ENCODE data around the gene LCNL1.

The LCNL1 gene

DNA sequence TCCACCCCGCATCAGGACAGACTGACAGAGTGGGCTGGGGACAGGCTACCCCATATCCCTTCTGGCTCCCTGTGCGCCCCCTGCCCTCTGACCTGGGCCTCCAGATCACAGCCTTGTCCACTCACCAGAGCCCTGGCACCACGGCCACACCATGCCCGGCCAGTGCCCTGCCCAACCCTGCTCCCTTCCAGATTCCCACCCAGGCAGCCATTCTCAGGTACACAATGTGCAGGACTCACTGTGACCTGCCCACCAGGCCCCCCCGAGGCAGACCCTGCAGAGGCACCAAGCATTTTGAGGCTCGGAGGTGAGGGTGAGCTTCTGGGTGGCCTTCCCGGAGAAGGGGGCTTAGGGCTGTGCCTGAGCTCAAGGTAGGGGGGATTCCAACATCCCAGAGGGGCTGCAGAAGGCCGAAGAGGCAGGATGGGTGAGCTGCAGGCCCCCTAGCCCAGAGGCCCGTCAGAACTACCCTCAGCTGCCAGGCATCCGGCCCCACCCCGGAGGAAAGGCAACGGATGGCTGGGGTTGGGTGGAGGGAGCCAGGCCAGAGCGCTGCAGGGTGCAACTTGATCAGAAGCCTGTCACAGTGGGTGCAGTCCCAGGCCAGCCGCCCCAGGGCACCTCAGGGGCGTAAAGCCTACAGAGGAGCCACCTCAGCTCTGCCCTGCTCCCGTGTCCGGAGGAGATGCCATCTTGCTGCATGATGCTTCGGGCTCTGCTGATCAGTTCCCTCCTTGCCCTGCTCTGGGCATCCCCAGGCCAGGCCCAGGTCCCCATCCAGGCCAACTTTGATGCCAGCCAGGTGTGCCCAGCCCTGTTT lies at the start of gene LCNL1:
Gene LCNL1, plus strand, starts transcription at position 762 of the 820 bp plus-strand sequence. CDS start 594 bp downstream, outside the sequence.
- DNase-seq (ENCODE audit: low read depth in 3 of 3): no peak

DNA sequence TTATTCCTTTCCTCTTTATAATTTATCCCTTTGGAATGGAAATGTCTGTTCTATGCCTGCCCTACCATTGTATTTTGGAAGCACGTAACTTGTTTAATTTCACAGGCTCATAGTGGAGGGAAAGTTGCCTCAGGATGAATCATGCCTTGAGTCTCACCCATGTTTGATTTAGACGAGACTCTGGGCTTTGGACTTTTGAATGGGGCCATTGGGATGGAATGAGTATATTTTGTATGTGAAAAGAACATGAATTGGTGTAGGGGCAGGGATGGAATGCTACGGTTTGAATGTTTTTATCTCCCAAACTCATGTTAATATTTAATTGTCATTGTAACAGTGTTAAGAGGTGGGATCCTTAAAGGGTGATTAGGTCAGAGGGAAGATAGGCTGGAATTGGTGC lies 48.5 kb upstream of the LCNL1 start:
- DNase-seq (ENCODE audit: low read depth in 3 of 3): no peak

DNA sequence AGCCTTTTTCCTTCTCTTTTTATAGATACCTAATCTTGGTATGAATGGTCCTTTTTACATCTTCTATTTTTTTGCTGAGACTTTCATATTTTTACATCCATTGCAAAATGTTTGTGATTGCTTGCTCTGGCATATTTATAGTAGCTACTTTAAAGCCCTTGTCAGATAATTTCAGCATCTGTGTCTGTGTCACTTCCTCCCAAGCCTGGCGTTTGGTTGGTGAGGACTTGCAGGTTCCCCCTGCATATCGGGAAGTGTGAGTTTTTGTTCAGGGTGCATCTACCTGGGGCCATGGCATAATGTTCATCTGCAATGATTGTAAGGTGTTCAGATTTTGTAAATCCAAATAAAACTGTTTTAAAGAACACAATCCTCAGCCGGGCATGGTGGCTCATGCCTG lies 47.1 kb upstream of the LCNL1 start:
- DNase-seq (ENCODE audit: low read depth in 3 of 3): no peak

DNA sequence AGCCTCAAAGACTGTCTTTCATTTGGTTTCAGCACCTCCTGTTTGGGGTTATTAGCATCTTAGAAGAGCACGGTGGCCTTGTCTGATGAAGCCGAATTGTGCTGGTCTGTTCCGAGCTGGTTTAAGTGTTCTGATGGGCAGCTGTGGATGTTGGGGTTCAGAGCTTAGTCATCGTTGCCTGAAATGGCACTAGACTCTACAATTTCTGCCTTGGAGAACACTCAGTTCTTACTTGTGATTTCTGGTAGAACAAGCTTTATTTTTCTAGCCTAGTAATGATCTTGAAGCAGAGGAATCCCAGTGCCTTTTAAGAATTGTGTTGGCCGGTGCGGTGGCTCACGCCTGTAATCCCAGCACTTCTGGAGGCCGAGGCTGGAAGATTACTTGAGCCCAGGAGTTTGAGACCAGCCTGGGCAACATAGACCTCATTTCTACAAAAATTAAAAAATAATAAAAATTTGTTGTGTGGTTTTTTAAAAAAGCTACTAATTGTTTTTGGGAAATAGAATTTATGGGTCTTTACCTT lies 46.1 kb upstream of the LCNL1 start:
- DNase-seq (ENCODE audit: low read depth in 3 of 3): no peak

DNA sequence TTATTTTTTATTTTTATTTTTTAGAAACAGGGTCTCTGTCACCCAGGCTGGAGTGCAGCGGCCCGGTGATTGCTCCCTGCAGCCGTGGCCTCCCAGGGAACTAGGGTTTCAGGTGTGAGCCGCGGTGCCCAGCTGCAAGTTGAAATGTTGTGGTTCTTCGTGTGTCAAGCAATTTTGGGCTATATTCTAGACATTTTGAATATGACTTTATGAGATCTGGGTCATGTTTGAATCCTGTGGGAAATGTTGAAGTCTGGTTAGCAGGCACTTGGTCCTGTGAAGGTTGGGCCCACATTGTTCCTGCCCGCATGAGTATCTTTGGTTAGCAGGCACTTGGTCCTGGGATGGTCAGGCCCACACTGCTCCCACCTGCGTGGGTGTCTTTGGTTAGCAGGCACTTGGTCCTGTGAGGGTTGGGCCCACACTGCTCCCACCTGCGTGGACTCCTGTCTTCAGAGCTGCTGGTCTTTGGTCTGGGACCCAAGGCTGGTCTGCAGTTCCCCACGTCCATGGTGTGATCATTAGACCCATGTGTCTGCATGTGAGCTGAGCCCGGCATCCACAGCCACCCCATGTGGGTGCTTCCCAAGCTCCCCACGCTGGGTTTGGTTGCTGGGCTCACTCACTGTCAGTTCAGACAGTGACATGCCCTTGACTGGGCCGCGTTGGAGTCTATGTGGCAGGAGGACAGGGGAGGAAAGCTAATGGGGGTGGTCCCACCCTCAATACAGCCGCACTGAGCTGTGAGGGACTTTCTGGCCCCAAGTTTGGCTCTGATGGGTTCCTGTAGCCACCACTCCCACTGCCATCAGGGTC lies 45.4 kb upstream of the LCNL1 start:
- no peak for DNase-seq (ENCODE audit: low read depth in 3 of 3)

DNA sequence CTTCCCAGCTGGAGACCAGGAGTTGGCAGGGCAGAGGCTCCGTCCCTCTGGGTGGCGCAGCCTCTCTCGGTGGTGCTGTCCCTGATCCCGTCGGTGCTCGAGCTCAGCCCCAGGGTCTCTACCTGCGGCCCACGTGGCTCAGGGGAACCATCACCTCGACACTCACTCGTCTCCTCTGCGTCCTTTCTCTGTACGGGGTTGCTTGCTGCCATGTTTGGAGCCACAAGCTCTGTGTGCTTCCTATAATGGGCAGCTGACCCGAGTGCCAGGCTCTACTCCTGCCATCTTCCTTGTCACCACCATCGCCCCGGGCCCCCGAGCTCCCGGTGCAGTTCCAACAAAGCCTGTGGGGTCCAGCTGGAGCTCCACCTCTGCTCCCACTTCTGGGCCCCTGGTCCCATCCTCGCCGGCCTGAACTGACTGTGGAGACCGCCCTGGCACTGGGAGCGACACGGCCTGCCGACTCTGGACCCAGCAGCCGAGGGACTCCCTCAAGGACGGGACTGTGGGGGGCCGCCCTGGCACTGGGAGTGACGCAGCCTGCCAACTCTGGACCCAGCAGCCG lies 43.3 kb upstream of the LCNL1 start:
- no peak for DNase-seq (ENCODE audit: low read depth in 3 of 3)

DNA sequence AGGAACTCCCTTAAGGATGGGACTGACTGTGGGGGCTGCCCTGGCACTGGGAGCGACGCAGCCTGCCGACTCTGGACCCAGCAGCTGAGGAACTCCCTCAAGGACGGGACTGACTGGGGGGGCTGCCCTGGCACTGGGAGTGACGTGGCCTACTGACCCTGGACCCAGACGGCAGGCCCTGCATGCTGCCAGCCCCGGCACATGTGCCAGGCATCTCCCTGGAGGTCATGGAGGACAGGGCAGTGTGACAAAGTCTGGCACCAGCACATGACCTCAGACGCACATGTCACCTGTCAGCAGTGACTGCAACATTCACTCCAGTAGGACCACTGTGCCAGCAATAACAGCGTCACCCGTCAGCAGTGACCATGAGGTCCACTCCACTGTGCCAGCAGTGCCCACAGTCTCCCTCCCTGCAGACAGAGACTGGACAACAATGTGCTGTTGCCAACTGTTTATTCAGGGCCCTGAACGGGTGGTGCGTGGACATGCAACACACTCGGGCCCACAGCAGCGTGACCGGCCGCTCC lies 42.7 kb upstream of the LCNL1 start:
- DNase-seq (ENCODE audit: low read depth in 3 of 3): no peak

DNA sequence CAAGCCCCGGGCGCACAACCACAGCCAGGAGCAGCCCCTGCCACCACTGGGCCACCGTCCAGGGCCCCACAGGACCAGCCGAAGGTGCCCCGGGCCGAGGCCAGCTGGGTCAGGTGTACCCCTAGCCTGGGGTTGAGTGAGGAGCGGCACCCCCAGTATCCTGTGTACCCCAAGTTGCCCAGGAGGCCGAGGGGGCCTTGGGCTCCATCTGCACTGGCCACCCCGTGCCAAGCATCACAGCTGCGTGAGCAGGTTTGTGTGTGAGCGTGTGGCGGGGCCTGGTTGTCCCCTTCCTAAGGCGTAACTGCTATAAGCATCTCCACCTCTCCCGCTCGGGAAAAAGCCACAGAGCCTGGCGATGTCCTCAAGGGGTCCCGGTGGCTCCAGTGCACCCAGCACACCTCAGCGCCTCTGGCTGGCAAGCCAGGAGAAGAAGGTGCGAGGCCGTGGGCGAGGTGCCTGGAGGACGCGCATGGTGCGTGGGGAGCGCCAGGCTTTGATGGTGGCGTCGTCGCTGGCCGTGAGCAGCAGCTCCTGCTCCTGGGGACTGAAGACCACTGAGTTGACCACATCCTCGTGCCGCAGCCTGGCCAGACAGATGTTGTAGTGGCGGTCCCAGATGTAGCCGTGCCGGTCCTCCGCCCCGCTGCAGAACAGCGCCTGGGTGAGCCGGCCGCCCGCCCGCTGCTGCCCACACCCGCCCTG lies 42.1 kb upstream of the LCNL1 start:
- no peak for DNase-seq (ENCODE audit: low read depth in 3 of 3)

DNA sequence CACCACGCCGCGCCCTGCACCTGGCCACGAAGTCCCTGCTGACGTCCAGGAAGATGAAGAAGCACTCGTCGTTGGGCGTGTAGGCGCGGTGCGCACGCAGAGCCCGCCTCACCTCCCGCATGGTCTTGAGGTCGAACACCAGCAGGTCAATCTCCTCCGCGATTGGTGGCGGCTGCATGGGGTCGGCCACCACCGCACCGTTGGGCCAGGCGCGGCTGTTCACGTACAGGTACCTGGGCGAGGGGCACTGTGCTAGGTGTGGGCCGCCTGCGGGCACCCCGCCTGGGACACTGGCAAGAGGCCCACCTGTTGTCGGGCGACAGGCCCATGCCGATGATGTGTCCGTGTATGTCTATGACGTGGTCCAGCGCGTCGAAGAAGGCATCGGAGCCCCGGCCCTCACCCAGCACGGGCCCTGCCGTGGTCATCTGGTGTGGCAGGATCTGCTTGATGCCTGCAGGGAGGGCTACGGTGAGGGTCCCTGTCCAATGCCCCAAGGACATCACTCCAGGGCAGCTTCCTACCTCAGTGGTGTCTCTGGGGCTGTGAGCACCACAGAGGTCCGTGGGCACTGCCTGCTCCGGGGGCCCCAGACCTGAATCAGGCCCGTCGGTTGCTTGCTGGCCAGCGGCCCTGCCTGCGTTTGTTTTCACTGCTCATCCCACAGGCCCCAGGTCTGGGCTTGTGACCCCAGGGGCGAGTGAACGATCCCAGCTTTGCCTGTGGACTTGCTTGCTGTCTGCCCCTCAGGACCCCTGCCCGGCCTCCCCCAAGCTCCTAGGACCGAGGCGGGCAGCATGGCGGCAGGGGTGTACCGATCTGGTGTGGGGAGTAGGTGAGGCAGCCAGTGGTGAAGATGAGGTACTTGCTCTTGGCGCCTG lies 41.3 kb upstream of the LCNL1 start:
- DNase-seq (ENCODE audit: low read depth in 3 of 3): no peak

DNA sequence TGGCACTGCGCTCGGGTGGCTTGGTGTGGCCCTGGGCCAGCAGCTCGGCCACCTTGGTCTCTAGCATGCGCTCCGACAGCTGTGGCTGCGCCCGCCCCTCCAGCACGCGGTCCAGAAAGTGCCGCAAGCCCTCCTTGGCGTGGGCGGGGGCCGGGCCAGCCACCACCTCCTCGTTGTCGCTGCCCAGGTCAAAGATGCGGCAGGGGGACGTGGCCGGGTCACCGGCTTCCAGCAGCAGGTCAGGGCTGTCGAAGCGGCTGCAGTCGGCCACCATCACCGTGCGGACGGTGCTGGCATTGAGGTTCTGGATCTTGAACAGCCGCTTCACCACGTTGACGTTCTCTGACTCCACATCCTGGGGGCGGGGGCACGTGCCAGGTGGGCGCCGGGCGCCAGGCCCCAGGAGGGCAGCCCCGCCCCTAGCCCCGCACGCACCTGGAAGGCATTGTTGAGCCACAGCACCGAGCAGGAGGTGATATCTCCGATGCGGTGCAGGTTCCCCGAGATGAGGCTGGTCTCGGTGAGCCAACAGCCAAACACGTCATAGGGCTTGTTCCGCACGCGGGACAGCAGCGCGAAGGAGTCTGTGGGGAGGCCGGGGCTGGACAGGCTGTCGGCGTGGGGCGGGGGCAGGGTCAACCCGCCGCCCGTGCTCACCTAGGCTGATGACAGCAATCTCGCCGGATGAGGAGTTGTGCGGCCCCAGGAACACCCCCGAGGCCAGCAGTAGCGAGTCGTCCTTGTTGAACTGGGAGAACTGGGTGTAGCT lies 40.5 kb upstream of the LCNL1 start:
- no peak for DNase-seq (ENCODE audit: low read depth in 3 of 3)

DNA sequence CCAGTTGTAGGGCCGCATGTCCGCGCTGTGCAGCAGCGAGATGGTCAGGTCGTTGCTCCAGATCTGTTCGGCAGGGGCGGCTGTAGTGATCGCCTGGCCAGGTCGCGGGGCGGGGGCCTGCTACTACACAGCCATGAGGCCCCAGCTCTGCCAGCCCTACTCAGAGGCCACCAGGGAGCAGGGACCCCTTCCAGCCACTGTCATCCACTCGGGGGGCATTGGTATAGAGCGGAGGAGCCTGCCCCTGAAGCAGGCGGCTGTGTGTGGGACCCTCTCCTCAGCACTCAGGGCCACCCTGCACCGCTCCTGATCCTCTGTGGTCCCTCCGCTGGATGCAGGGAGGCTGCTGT lies 39.9 kb upstream of the LCNL1 start:
- DNase-seq (ENCODE audit: low read depth in 3 of 3): no peak

DNA sequence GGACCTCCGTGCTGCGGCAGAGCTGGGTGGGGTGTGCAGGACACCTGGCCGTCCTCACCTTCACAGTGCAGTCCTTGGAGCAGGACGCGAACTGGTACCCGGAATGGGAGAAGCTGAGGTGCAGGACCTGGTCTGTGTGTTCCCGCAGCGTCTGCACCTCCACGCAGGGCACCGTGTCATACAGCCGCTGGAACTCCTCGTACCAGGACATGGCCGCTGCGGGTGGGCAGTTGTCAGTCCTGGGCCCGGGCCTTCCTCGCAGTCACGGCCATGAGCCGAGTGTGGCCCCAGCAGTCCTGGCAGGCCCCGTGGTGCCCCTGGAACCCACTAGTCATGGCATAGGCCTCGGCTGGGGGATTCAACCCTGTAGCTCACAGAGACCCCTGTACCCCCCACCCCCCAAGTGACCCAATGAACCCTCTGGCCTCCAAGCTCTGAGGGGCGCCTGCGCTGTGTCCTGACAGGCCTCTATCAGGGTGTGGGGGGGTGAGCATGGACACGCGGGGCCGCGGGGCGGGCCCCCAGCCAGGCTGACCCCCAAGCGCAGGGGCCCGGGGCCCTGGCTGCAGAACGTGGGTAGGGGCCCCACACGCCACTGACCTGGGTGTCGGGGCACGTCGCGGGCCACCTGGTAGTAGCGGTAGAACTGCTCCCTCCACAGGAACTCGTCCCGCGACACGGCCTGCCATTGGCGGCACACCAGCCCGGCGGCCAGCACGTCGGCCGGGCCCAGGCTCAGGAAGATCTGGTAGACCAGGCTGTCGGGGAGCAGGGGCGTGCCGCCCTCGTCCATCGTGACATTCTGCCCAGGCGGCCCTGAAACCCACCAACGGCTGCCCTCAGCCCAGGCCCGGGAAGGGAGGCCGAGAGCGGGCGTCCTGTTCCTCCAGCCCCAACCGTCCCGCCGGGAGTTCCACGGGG lies 39.2 kb upstream of the LCNL1 start:
- peak in 1 of 3 donors; percentile 31 for DNase-seq (ENCODE audit: low read depth in 3 of 3)

DNA sequence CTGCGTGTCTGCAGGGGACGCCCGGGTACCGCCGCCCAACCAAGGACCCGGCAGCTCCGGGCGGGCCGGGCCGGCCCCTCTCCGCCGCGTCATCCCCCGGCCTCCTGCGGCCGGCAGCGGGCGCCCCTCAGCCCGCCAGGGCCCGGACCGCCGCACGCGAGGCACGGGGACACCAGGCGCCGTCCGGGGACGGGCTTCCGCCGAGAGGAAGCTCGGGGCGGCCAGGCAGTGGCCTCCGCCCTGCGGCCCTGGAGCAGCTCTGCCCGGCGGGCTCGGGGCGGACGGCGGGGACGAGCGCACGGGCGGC lies 38.6 kb upstream of the LCNL1 start:
- DNase-seq (ENCODE audit: low read depth in 3 of 3): peak in 1 of 3 donors; percentile 21

DNA sequence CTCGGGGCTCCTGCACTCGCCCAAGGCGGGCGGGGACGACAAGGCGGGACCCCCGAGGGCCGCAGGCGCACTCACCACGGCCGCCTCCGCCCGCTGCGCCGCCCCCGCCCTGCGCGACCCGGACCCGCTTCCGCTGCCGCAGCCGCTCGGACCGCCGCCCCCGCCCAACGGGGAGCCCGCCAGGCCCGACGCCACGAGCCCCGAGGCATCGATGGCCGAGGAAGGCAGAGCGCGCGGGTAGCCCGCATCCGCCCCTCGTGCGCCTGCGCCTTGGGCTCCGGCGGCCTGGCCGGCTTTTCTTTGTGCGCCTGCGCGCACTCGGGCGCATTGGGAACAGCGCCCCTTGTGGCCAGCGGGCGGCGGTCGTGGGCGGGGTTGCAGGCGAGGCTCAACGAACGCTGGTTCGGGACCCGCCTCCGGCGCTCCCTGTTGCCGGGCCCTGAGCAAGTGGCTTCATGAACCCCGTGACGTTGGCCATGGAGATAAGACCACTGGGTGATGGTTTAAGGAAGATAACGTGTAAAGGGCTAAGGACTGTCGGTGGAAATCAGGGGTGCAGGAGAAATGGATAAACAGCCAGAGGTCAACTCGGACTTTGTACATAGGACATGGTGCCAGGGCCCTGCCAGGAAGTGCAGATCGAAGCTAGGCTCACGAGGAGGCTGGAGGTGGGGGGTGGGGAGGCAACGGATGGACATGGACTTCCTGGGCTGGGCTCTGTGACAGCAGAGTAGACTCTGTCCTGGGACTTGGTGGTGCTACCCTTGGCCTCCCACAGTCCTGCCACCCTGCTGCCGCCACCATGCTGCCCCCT lies 38.1 kb upstream of the LCNL1 start, which contains the start of the genes C8G and FBXW5:
Gene C8G, plus strand, starts transcription at position 725 of the 814 bp plus-strand sequence. Its CDS starts 78 bp downstream, at position 803.
Gene FBXW5, minus strand, starts transcription at position 220 of the 814 bp plus-strand sequence. CDS start 655 bp downstream, outside the sequence.
- peak; percentile 89 to 92 (median 91) for DNase-seq (ENCODE audit: low read depth in 3 of 3)

DNA sequence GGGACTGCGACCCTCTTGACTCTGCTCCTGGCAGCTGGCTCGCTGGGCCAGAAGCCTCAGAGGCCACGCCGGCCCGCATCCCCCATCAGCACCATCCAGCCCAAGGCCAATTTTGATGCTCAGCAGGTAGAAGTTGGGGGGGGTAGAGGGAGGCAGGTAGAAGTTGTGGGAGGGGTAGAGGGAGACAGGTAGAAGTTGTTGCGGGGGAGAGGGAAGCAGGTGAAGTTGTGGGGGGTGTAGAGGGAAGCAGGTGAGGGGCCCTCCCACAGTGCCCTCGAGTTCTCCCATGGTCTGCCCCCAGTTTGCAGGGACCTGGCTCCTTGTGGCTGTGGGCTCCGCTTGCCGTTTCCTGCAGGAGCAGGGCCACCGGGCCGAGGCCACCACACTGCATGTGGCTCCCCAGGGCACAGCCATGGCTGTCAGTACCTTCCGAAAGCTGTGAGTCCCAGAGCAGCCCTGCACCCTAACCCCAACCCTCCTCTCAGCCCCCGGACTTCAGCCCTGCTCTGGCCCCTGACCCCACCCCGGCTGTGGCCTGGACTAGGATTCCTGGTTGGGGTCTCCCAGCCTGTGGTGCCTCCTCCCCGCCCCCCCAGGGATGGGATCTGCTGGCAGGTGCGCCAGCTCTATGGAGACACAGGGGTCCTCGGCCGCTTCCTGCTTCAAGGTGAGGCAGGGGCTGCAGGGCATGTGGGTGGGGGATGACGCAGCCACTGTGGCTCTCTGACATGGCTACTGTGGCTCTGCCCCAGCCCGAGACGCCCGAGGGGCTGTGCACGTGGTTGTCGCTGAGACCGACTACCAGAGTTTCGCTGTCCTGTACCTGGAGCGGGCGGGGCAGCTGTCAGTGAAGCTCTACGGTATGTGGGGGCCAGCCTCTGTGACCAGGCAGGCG lies 37.2 kb upstream of the LCNL1 start:
- DNase-seq (ENCODE audit: low read depth in 3 of 3): no peak

DNA sequence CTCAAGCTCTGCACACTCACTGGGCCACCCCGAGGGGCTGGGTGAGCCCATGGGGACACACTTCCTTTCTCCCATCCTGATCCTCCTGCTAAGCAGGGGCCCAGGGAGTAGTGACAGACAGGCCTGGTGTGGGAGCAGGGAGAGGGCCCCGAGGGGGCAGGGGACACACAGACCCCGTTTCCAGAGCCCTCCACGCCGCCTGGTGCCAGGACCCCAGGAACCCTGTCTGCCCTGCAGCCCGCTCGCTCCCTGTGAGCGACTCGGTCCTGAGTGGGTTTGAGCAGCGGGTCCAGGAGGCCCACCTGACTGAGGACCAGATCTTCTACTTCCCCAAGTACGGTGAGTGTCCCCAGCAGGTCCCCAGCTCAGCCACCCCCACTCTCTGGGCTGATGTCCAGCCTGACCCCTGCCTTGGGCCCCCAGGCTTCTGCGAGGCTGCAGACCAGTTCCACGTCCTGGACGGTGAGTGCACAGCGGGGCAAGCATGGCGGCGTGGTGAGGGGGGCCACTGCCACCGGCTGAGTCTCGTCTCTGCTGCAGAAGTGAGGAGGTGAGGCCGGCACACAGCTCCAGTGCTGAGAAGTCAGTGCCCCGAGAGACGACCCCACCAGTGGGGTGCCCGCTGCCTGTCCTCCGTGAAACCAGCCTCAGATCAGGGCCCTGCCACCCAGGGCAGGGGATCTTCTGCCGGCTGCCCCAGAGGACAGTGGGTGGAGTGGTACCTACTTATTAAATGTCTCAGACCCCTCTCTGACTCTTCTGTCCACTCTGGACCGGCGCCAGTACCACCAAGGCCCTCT lies 36.4 kb upstream of the LCNL1 start:
- DNase-seq (ENCODE audit: low read depth in 3 of 3): no peak
